ENCODE results near the gene DOC2A. TPM values are rescaled to one million over a fixed set of nuclear protein-coding genes. Genes with fewer than 3 reads are reported as not detected.
A peak's percentile ranks its signal among the peaks of the same experiment; 100 is the strongest.

Gene DOC2A
- total and polyA plus RNA-seq, 10 of the 15 experiments (the other 5 are each of a cell fraction or from before 2014, with no cell fraction given) = 0.06 to 0.17 (median 0.12) TPM; not detected in 6

- POLR2A ChIA-PET = interaction anchor here (1.2 to 3.4 kb wide), 4 partner anchors 12 to 36 kb away, joined by 3 to 53 read pairs (median 8); partner anchors contain the start of genes HIRIP3, INO80E, KCTD13 and TAOK2
- Histone ChIP-seq H3K4me2 (ENCODE audit: control insufficient read depth, insufficient read depth) (peak overlapping the region; percentile 98), H3K4me3 (peak overlapping the region; percentile 82), H3K79me2 (ENCODE audit: control insufficient read depth, insufficient read depth, low read length) (peaks cover 4% of the 10 kb centered on the region; the same call in 1 of the 2 replicates), H3K36me3 (ENCODE audit: control insufficient read depth in 2 of 2, insufficient read depth in 2 of 2, low read length in 1 of 2) (no peaks in the 10 kb centered on the region), H3K4me1 (ENCODE audit: control insufficient read depth, insufficient read depth, low read length) (peaks cover 2% of the 10 kb centered on the region; the same call in 1 of the 2 replicates), H3K9me3 (replicated peaks; ENCODE audit: control insufficient read depth, insufficient read depth, low read length) (no peaks in the 10 kb centered on the region), H3K27ac (ENCODE audit: control insufficient read depth, insufficient read depth) (peak overlapping the region; percentile 79), H3K27me3 (replicated peaks in 1 of 2; ENCODE audit: control insufficient read depth in 2 of 2, insufficient read depth in 2 of 2, low read length in 1 of 2) (no peaks in the 10 kb centered on the region), H3K9ac (ENCODE audit: control insufficient read depth, insufficient read depth, low read length) (peak overlapping the region; percentile 86), H2AFZ (ENCODE audit: control insufficient read depth, low read depth, low read length) (peak overlapping the region; percentile 100), H4K20me1 (ENCODE audit: control insufficient read depth, insufficient read depth) (no peaks in the 10 kb centered on the region)
- in situ Hi-C loops (cut with MboI) (no loop called here), intact Hi-C loops (cut with micrococcal nuclease; ENCODE audit: unreplicated experiment) (loop anchor here (5.0 kb wide), 1 partner anchor 35 kb away; the partner anchor contains the start of gene KCTD13)
- 20% methylated on average over 17 of the region's 18 CpGs for WGBS (ENCODE audit: insufficient coverage, insufficient replicate concordance, low lambda C conversion rate, missing lambda C conversion rate)
- peak; percentile 27 for FAIRE-seq
- no peak for DNase-seq (ENCODE audit: low read depth, low spot score)
- RAD21 ChIA-PET (ENCODE audit: unreplicated experiment) = interaction anchor here (0.6 to 3.8 kb wide), 4 partner anchors 11 to 989 kb away, joined by 3 to 19 read pairs (median 4); partner anchors contain the start of gene TAOK2
- CTCF ChIA-PET = interaction anchor here (0.8 to 3.3 kb wide), 8 partner anchors 11 to 114 kb away, joined by 3 to 21 read pairs (median 6); partner anchors contain the start of genes HIRIP3, INO80E, KCTD13 and TAOK2
- ATAC-seq = peak; percentile 40
- SMC1A ChIA-PET (ENCODE audit: uncharacterized antibody, unreplicated experiment) = interaction anchor here (0.9 to 2.7 kb wide), 7 partner anchors 10 to 114 kb away, joined by 3 to 20 read pairs (median 3); partner anchors contain the start of genes ASPHD1, HIRIP3 and TAOK2
- BruUV-seq (replicated peaks) = TSS peak; percentile 89
- TF ChIP-seq TBL1XR1 (IDR thresholded peaks at IDR 0.05; ENCODE audit: low read depth, low read length) (no peak), SREBF1 (IDR thresholded peaks at IDR 0.05; ENCODE audit: low read length) (no peak), CHD2 (IDR thresholded peaks at IDR 0.05; ENCODE audit: borderline replicate concordance, low read depth, low read length) (0 out of 2 replicates have a peak, but pooled peaks have one; percentile 7), RELB (IDR thresholded peaks at IDR 0.05; ENCODE audit: low read depth) (0 out of 2 replicates have a peak, but pooled peaks have one; percentile 25), MTA2 (IDR thresholded peaks at IDR 0.05; ENCODE audit: low read depth) (no peak), CREB1 (IDR thresholded peaks at IDR 0.05; ENCODE audit: low read depth) (no peak), NFIC (IDR thresholded peaks at IDR 0.05; ENCODE audit: low read depth, low read length) (no peak), PML (IDR thresholded peaks at IDR 0.05; ENCODE audit: low read length) (no peak), EGR1 (IDR thresholded peaks at IDR 0.05; ENCODE audit: borderline replicate concordance in 1 of 2, low read depth in 2 of 2, low read length in 2 of 2) (no peak), RELA (IDR thresholded peaks at IDR 0.05; ENCODE audit: borderline replicate concordance, partially characterized antibody) (no peak), E2F8 (IDR thresholded peaks at IDR 0.05; ENCODE audit: low read depth, partially characterized antibody) (no peak), LARP7 (IDR thresholded peaks at IDR 0.05) (no peak)
- TF ChIP-seq, protein P1, sequence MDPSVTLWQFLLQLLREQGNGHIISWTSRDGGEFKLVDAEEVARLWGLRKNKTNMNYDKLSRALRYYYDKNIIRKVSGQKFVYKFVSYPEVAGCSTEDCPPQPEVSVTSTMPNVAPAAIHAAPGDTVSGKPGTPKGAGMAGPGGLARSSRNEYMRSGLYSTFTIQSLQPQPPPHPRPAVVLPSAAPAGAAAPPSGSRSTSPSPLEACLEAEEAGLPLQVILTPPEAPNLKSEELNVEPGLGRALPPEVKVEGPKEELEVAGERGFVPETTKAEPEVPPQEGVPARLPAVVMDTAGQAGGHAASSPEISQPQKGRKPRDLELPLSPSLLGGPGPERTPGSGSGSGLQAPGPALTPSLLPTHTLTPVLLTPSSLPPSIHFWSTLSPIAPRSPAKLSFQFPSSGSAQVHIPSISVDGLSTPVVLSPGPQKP (IDR thresholded peaks at IDR 0.05; ENCODE audit: low read depth, low read length) = no peak
- TF ChIP-seq, protein P2, sequence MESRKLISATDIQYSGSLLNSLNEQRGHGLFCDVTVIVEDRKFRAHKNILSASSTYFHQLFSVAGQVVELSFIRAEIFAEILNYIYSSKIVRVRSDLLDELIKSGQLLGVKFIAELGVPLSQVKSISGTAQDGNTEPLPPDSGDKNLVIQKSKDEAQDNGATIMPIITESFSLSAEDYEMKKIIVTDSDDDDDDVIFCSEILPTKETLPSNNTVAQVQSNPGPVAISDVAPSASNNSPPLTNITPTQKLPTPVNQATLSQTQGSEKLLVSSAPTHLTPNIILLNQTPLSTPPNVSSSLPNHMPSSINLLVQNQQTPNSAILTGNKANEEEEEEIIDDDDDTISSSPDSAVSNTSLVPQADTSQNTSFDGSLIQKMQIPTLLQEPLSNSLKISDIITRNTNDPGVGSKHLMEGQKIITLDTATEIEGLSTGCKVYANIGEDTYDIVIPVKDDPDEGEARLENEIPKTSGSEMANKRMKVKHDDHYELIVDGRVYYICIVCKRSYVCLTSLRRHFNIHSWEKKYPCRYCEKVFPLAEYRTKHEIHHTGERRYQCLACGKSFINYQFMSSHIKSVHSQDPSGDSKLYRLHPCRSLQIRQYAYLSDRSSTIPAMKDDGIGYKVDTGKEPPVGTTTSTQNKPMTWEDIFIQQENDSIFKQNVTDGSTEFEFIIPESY (IDR thresholded peaks at IDR 0.05) = no peak
Observed at GRCh38 chr16:29962344-29962994, 48.4 kb downstream of the DOC2A start.

All from GM12878 (cell line).